ENCODE data around the gene SWSAP1.

- TF ChIP-seq CTCF (conservative IDR thresholded peaks at IDR 0.05), result no peak; the same call in 1 of the 2 replicates
- no peak for TF ChIP-seq EZH2 (IDR thresholded peaks at IDR 0.05; ENCODE audit: low read depth)
Observed at GRCh38 chr19:11418549-11419506, 44.4 kb downstream of the SWSAP1 start, which contains the start of gene RGL3.
